Medulla oblongata (tissue), 1 donor: ENCODE data around the gene NKPD1.
A peak's percentile ranks its signal among the peaks of the same experiment; 100 is the strongest.

ENCODE experiments used
- DNase-seq: peaks from one replicate; pipeline ENCODE4 v3.0.0-alpha.2; 2015; ENCODE audit errors: extremely low spot score

Gene NKPD1

GRCh38 chr19:45156011-45156630, 4.7 kb downstream of the NKPD1 start:
- DNase-seq, result no peak

- no peak for DNase-seq
Measured at GRCh38 chr19:45154064-45154827, 6.5 kb downstream of the NKPD1 start.

- DNase-seq, result peak; percentile 20
Measured at GRCh38 chr19:45153339-45154063, 7.3 kb downstream of the NKPD1 start.

- peak; percentile 6 for DNase-seq
Measured at GRCh38 chr19:45152504-45153338, 8.1 kb downstream of the NKPD1 start.

- no peak for DNase-seq
Measured at GRCh38 chr19:45151821-45152503, 8.8 kb downstream of the NKPD1 start.

GRCh38 chr19:45151320-45151719, 9.5 kb downstream of the NKPD1 start:
- no peak for DNase-seq

GRCh38 chr19:45150751-45151281, 10.0 kb downstream of the NKPD1 start:
- DNase-seq, result no peak

- DNase-seq, result no peak
Measured at GRCh38 chr19:45150180-45150579, 10.6 kb downstream of the NKPD1 start.

- DNase-seq, result no peak
Measured at GRCh38 chr19:45149129-45149528, 11.7 kb downstream of the NKPD1 start.

GRCh38 chr19:45147835-45148676, 12.7 kb downstream of the NKPD1 start:
- no peak for DNase-seq

- DNase-seq, result no peak
Measured at GRCh38 chr19:45146741-45147205, 14.0 kb downstream of the NKPD1 start.

- DNase-seq, result no peak
Measured at GRCh38 chr19:45146251-45146650, 14.5 kb downstream of the NKPD1 start.

- DNase-seq, result no peak
Measured at GRCh38 chr19:45145270-45146189, 15.3 kb downstream of the NKPD1 start.

GRCh38 chr19:45144431-45145269, 16.1 kb downstream of the NKPD1 start:
- no peak for DNase-seq

- DNase-seq, result no peak
Measured at GRCh38 chr19:45142726-45143110, 18.1 kb downstream of the NKPD1 start.

- DNase-seq, result no peak
Measured at GRCh38 chr19:45142016-45142725, 18.6 kb downstream of the NKPD1 start.

GRCh38 chr19:45141203-45141900, 19.4 kb downstream of the NKPD1 start:
- no peak for DNase-seq
